Measurements from ENCODE around the gene EIF3A.

GRCh38 chr10:119049361-119049760, 31.3 kb downstream of the EIF3A start:
- TF ChIP-seq CTCF (IDR thresholded peaks at IDR 0.05) (no peak), POLR2A (IDR thresholded peaks at IDR 0.05) (no peak)
